ENCODE results near the gene BDKRB2.

The BDKRB2 gene

DNA sequence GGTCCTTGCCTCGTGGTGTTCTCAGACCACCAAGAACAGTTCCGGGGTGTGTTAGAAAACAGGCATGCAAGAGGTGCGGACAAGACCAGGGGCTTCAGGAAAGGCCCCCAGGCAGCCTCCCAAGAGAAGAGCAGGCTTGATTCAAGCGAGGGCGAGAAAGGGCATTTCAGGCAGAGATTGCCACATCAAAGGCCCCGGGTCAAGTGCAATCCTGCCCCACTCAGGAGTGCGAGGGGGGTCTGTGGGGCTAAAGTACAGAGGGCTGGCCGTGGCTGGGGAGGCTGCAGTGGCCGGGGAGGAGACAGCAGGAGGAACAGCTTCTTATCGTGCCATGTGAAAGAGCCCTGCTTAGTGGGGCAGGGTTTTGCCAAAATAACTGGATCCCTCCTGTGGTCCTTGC is 2.7 kb upstream of the BDKRB2 start:
- DNase-seq, result no peak

DNA sequence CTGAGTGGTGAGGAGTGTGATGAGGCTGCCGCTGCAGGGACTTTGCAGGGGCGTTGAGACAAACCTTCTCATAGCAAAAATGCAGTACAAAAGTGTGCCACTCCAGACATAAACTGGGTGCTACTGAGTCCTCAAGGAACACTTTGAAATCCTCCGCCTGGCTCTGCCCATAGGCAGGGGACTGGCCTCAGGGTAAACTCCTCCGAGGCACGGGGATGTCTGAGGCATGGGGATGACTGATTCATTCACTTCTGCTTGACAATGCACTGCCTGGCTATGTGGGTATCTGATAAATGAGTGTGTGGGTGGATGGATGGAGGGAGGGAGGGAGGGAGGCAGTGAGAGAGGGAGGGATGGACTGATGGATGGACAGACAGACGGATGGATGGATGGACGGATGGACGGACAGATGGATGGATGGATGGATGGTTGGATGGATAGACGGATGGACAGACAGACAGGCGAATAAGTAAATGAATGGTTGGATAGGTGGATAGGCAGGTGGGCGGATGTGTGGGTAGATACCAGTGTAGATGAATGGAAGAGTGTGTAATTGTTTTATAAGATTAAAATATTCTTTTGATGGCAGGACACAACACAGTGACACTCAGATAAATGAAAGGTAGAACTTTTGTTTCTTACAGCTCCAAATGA is 2.1 kb upstream of the BDKRB2 start:
- no peak for DNase-seq

GRCh38 chr14:96203116-96203515 is 1.5 kb upstream of the BDKRB2 start:
- DNase-seq, result no peak

- DNase-seq, result no peak
Observed at GRCh38 chr14:96203635-96204034, 1.0 kb upstream of the BDKRB2 start.

- DNase-seq, result no peak
Observed at GRCh38 chr14:96205059-96205977, 679 bp downstream of the BDKRB2 start.

GRCh38 chr14:96205978-96206360 is 1.3 kb downstream of the BDKRB2 start:
- no peak for DNase-seq

- no peak for DNase-seq
Observed at GRCh38 chr14:96206461-96206860, 1.8 kb downstream of the BDKRB2 start.

GRCh38 chr14:96207686-96208085 is 3.0 kb downstream of the BDKRB2 start:
- no peak for DNase-seq

DNA sequence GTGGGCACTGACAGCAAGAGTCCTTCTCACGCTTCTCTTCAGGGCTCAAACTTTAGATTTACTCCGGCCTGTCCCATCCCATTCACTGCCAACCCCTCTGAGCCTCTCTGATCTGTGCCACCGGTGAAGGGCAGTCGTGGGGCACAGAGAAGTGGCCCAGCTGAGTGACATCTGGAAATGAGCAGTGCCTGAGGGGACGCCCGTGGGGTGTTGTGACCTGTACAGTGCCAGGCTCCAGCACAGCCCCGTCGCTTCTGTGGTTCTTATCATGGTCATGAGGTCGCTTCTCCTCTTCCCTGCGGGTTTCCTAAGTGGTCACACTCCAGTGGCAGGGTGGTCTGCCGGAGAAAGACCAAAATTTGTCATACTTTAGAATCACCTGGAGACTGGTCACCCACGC is 4.1 kb downstream of the BDKRB2 start:
- no peak for DNase-seq

DNA sequence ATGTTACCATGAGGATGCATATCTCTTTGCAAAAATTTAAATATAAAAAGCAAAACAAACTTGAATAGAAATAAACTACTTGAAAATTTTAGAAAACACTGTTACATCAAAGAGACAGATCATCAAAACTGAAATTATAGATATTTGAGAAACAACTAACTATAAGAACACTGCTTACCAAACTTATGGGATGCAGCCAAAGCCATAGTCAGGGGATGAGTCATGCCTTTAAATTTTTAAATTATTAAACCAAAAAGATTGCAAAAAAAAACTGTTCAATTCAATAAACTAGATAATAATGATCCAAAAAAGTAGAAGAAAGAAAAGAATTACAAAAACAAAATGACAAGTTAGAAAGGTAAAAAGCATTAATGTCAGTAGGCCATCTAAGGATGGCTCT is 7.5 kb downstream of the BDKRB2 start:
- DNase-seq, result no peak

GRCh38 chr14:96212896-96213295 is 8.3 kb downstream of the BDKRB2 start:
- DNase-seq, result no peak

DNA sequence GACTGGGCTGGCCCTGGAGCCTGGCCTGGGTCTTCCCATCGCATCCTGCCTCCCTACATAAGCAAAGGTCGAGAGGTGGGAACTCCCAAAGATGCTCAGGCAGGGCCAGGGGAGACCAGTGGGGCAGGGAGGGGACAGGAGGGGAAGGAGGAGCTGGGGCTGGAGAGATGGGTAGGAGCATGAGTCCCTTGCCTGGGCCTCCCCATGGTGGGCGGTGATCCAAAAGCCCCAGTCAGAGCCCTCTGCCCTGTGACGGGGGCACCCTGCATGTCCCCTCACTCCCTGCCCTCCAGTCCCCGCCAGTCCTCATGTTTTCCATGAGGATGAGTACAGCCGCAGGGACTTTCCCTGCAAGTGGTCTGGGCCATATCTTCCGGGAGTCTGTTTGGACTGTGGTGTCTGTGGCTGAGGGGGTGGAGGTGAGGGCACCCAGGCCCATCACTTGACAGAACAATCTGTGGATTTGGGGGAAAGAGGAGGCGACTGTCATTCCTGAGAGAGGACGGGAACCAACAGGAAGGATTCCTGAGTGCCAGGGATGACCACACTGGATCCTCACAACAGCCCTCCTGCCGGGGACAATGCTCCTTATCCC is 9.3 kb downstream of the BDKRB2 start:
- DNase-seq, result no peak

- DNase-seq, result no peak
Observed at GRCh38 chr14:96214793-96215192, 10.2 kb downstream of the BDKRB2 start.

DNA sequence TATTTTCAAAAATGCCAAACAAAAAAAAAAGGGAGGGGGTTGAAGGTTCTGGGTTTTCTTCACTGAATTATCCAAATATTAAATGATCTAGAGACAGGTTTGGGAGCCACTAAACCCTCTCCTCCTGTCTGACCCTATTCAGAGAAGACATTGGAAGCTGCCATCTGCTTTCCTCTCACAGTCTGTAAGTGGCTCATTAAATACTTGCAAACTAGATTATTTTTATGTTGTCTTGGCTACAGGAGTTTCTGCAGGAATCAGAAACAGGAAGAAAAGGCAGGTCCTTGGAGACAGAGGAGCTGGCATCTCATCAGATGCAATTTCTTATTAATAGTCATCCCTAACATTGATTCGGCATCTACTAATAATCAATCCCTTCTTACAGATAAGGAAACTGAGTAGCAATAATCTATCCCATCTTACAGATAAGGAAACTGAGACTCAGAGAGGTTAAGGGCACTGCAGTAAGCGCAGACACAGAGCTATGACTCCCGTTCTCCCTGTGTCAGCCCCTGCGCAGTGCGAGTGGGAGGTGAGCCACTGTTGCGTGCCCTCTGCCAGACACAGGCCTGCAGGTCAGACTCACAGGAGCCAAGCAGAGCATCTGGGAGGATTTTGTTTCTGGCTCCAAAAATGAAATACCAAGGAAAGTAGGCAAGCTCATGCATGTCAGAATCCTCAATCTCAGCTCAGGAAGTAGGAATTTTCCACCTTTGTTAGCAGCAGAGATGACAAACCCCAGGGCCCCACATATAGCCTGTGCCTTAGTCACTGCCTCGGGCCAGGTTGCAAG is 11.0 kb downstream of the BDKRB2 start:
- DNase-seq, result no peak

DNA sequence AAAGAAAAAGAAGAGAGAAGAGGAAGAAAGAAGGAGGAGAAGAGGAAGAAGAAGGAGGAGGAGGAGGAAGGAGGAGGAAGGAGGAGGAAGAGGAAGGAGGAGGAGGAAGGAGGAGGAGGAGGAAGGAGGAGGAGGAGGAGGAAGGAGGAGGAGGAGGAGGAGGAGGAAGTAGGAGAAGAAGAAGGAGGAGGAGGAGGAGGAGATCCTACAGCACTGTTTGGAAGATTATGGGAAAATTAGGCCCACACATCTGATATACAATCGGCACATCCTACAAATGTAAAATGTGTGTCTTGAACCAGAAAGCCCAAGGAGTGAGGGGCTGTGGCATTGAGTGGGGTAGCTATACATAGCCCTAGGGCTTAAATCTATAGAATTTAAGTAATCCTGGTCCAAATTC is 12.0 kb downstream of the BDKRB2 start:
- DNase-seq, result no peak

GRCh38 chr14:96217376-96217913 is 12.8 kb downstream of the BDKRB2 start:
- DNase-seq, result no peak

DNA sequence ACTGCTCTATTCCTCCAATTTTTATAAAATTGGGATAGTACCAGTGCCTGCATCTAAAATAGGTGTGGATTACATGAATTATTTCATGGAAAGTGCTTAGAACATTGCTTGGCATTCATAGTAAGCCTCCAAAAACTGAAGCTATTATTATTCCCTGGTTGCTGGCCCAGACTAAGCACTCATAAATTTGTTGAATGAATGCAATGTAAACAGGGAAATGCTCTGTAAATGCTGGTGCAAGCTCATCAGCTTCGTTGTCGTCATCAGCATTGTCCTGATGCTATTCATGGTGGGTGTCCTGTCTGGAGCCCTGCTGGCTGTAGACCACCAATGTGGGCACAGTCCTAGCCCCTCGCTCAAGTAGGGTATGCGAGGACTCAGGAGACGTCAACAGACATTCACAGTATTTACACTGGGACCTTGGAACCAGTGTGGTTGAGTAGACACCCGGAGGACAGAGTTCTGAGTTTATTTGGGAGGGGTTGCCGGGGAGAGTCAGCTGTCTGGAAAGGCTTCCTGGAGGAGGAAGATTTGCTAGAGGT is 16.5 kb downstream of the BDKRB2 start:
- no peak for DNase-seq

- no peak for DNase-seq
Observed at GRCh38 chr14:96221841-96222240, 17.2 kb downstream of the BDKRB2 start.

DNA sequence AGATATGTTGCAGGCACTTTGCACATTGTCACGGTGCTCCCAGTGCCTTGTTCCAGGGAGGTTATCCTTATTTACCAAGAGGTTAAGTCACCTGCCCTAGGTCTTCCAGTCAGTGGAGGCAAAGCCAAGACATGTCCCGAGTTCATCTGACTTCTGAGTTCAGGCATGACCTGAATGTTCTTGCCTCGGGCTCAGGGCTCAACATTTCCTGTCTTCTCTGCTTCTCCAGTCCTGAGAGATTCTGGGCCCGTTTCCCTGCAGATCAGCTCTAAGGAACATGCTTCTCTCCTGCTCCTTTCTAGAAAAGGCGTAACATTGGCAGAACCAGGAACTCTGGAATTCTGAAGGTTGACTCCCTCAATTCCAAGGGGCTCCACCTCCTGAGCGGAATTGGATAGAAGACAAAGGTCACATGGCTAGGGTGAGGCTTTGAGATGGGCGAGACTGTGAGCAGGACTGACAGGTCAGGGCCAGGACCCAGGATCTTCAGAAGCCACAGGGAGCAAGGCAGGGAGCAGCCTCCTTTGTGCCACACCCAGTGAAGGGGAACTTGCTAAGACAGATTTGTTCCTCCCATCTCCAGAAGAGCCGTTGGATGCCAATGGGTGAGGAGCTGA is 19.9 kb downstream of the BDKRB2 start:
- DNase-seq, result no peak

- no peak for DNase-seq
Observed at GRCh38 chr14:96225213-96225612, 20.6 kb downstream of the BDKRB2 start.

GRCh38 chr14:96225745-96226151 is 21.1 kb downstream of the BDKRB2 start:
- DNase-seq, result no peak

GRCh38 chr14:96227428-96227827 is 22.8 kb downstream of the BDKRB2 start:
- no peak for DNase-seq
